ENCODE data around the gene TDRD9.

Gene TDRD9

GRCh38 chr14:104086661-104087461, 158.6 kb downstream of the TDRD9 start:
- no peaks in the 10 kb centered on the region for H3K36me3 ChIP-seq (ENCODE audit: control insufficient read depth, insufficient read depth, low read length)
- H3K4me1 ChIP-seq (ENCODE audit: control insufficient read depth, insufficient read depth, low read length) = peaks cover 73% of the 10 kb centered on the region
- H3K4me3 ChIP-seq (ENCODE audit: low read length) = no peak overlapping the region
- H3K9ac ChIP-seq (ENCODE audit: low read length) = no peak overlapping the region
- H3K9me3 ChIP-seq (ENCODE audit: control insufficient read depth, low read length) = no peaks in the 10 kb centered on the region
- peaks cover 8% of the 10 kb centered on the region for H3K27me3 ChIP-seq (ENCODE audit: control insufficient read depth, insufficient read depth, low read length)

DNA sequence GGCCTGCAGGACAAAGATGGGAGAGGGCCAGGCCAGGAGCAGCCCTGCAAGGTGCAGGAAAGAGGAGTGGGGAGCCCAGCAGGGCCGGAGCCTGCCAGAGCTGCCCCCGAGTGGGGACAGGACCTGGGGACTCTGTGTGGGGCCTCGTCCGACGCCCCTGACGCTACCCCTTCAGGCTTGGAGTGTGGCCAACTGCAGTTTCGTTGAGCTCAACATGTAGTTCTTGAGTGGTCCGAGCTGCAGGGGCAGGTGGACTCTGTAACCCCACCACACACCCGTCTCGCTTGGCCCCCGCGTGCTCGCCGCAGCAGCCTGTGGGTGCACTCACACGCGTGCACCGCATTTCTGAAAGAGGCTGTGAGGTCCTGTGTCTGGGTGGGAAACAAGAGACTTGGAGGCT, 159.2 kb downstream of the TDRD9 start:
- no peaks in the 10 kb centered on the region for H3K36me3 ChIP-seq (ENCODE audit: control insufficient read depth, insufficient read depth, low read length)
- H3K4me1 ChIP-seq (ENCODE audit: control insufficient read depth, insufficient read depth, low read length) = peaks cover 69% of the 10 kb centered on the region
- H3K4me3 ChIP-seq (ENCODE audit: low read length) = no peak overlapping the region
- peaks cover 8% of the 10 kb centered on the region for H3K27me3 ChIP-seq (ENCODE audit: control insufficient read depth, insufficient read depth, low read length)
- no peaks in the 10 kb centered on the region for H3K9me3 ChIP-seq (ENCODE audit: control insufficient read depth, low read length)
- H3K9ac ChIP-seq (ENCODE audit: low read length) = no peak overlapping the region

- Histone ChIP-seq H3K4me3 (ENCODE audit: low read length) (no peak overlapping the region), H3K27me3 (ENCODE audit: control insufficient read depth, insufficient read depth, low read length) (peaks cover 8% of the 10 kb centered on the region), H3K4me1 (ENCODE audit: control insufficient read depth, insufficient read depth, low read length) (peaks cover 66% of the 10 kb centered on the region), H3K9me3 (ENCODE audit: control insufficient read depth, low read length) (no peaks in the 10 kb centered on the region), H3K9ac (ENCODE audit: low read length) (no peak overlapping the region), H3K36me3 (ENCODE audit: control insufficient read depth, insufficient read depth, low read length) (no peaks in the 10 kb centered on the region)
Measured at GRCh38 chr14:104087981-104088850, 160.0 kb downstream of the TDRD9 start.

- peaks cover 15% of the 10 kb centered on the region for H3K27me3 ChIP-seq (ENCODE audit: control insufficient read depth, insufficient read depth, low read length)
- no peaks in the 10 kb centered on the region for H3K36me3 ChIP-seq (ENCODE audit: control insufficient read depth, insufficient read depth, low read length)
- no peak overlapping the region for H3K9ac ChIP-seq (ENCODE audit: low read length)
Measured at GRCh38 chr14:104090071-104090748, 162.0 kb downstream of the TDRD9 start.

DNA sequence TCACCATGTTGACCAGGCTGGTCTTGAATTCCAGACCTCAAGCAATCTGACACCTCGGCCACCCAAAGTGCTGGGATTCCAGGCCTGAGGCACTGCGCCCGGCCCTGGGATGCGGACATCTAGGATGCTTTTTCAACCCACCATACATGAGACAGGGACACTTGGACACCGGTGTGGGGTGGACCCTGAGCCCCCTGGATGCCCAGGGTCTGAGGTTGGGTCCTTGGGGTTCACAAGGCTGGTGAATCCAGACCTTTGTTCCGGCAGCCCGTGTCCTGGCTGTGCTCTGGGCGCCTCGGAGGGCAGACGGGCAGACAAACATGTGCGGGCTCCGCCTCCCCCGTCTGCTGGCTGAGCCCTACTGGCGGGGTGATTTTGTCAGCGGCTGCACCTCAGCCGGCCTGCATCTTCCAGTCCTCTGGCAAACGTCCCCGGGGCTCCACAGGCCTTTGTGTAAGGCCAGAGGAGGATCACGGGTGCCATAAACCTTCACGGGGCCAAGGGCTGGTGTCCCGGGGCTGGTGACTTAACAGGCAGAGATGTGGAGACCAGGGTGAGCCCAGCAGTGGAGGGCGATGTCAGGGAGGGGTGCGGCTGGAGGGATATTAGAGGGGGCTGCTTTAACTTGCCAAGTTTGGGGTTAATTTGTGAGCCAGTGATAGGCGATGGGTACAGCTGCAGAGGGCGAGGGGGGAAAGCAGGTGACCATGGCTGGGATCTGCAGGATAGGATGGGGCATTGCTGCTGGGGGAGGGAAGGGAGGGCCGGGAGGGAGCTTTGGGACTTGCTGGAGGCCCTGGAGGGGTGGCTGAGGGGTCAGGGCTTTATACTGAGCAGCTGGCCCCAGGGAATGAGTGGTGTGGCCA, 163.0 kb downstream of the TDRD9 start:
- no peak overlapping the region for H3K4me3 ChIP-seq (ENCODE audit: low read length)
- no peaks in the 10 kb centered on the region for H3K9me3 ChIP-seq (ENCODE audit: control insufficient read depth, low read length)
- H3K4me1 ChIP-seq (ENCODE audit: control insufficient read depth, insufficient read depth, low read length) = peaks cover 55% of the 10 kb centered on the region
- peaks cover 13% of the 10 kb centered on the region for H3K27me3 ChIP-seq (ENCODE audit: control insufficient read depth, insufficient read depth, low read length)
- no peaks in the 10 kb centered on the region for H3K36me3 ChIP-seq (ENCODE audit: control insufficient read depth, insufficient read depth, low read length)
- no peak overlapping the region for H3K9ac ChIP-seq (ENCODE audit: low read length)

More at GRCh38 chr14:104090071-104090748, 162.0 kb downstream of the TDRD9 start:
- Histone ChIP-seq H3K4me1 (ENCODE audit: control insufficient read depth, insufficient read depth, low read length) (peaks cover 61% of the 10 kb centered on the region), H3K9me3 (ENCODE audit: control insufficient read depth, low read length) (no peaks in the 10 kb centered on the region), H3K4me3 (ENCODE audit: low read length) (no peak overlapping the region)

- Histone ChIP-seq H3K4me1 (ENCODE audit: control insufficient read depth, insufficient read depth, low read length) (peaks cover 47% of the 10 kb centered on the region), H3K9me3 (ENCODE audit: control insufficient read depth, low read length) (no peaks in the 10 kb centered on the region), H3K27me3 (ENCODE audit: control insufficient read depth, insufficient read depth, low read length) (peaks cover 13% of the 10 kb centered on the region), H3K4me3 (ENCODE audit: low read length) (no peak overlapping the region), H3K9ac (ENCODE audit: low read length) (no peak overlapping the region), H3K36me3 (ENCODE audit: control insufficient read depth, insufficient read depth, low read length) (no peaks in the 10 kb centered on the region)
Measured at GRCh38 chr14:104091927-104092771, 163.9 kb downstream of the TDRD9 start.

DNA sequence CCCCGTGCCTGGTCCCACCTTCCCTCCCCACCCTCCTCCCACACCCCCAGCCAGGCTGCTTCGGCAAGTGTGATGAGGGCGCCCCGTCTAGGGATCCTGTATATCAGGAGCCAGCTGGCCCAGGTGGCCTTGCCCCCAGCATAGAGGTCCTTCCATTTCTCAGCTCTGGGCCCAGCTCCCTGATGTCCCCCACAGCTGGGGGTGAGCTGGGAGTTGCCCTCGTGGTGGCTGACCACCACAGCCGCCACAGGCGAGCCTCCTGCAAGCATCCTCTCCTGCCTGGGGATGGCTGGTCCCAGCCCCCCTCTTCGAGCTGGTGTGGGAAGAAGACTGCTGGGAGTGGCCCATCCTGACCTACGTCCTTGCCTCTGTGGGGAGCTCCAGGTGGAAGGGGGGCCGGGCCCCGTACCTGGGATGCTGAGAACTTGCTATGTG, 164.7 kb downstream of the TDRD9 start:
- H3K4me1 ChIP-seq (ENCODE audit: control insufficient read depth, insufficient read depth, low read length) = peaks cover 39% of the 10 kb centered on the region
- H3K9me3 ChIP-seq (ENCODE audit: control insufficient read depth, low read length) = no peaks in the 10 kb centered on the region
- H3K9ac ChIP-seq (ENCODE audit: low read length) = no peak overlapping the region
- no peak overlapping the region for H3K4me3 ChIP-seq (ENCODE audit: low read length)
- no peaks in the 10 kb centered on the region for H3K36me3 ChIP-seq (ENCODE audit: control insufficient read depth, insufficient read depth, low read length)
- peaks cover 13% of the 10 kb centered on the region for H3K27me3 ChIP-seq (ENCODE audit: control insufficient read depth, insufficient read depth, low read length)

GRCh38 chr14:104093366-104094055, 165.3 kb downstream of the TDRD9 start:
- H3K36me3 ChIP-seq (ENCODE audit: control insufficient read depth, insufficient read depth, low read length) = no peaks in the 10 kb centered on the region
- no peak overlapping the region for H3K9ac ChIP-seq (ENCODE audit: low read length)
- no peak overlapping the region for H3K4me3 ChIP-seq (ENCODE audit: low read length)
- H3K27me3 ChIP-seq (ENCODE audit: control insufficient read depth, insufficient read depth, low read length) = peaks cover 13% of the 10 kb centered on the region
- peaks cover 33% of the 10 kb centered on the region for H3K4me1 ChIP-seq (ENCODE audit: control insufficient read depth, insufficient read depth, low read length)
- no peaks in the 10 kb centered on the region for H3K9me3 ChIP-seq (ENCODE audit: control insufficient read depth, low read length)

GRCh38 chr14:104094056-104094708, 165.9 kb downstream of the TDRD9 start:
- no peaks in the 10 kb centered on the region for H3K36me3 ChIP-seq (ENCODE audit: control insufficient read depth, insufficient read depth, low read length)
- H3K9ac ChIP-seq (ENCODE audit: low read length) = no peak overlapping the region
- peaks cover 33% of the 10 kb centered on the region for H3K4me1 ChIP-seq (ENCODE audit: control insufficient read depth, insufficient read depth, low read length)
- H3K4me3 ChIP-seq (ENCODE audit: low read length) = no peak overlapping the region
- H3K9me3 ChIP-seq (ENCODE audit: control insufficient read depth, low read length) = no peaks in the 10 kb centered on the region
- H3K27me3 ChIP-seq (ENCODE audit: control insufficient read depth, insufficient read depth, low read length) = peaks cover 13% of the 10 kb centered on the region
